Measurements from ENCODE around the gene WDR82.
A peak's percentile ranks its signal among the peaks of the same experiment; 100 is the strongest.

The WDR82 gene

DNA sequence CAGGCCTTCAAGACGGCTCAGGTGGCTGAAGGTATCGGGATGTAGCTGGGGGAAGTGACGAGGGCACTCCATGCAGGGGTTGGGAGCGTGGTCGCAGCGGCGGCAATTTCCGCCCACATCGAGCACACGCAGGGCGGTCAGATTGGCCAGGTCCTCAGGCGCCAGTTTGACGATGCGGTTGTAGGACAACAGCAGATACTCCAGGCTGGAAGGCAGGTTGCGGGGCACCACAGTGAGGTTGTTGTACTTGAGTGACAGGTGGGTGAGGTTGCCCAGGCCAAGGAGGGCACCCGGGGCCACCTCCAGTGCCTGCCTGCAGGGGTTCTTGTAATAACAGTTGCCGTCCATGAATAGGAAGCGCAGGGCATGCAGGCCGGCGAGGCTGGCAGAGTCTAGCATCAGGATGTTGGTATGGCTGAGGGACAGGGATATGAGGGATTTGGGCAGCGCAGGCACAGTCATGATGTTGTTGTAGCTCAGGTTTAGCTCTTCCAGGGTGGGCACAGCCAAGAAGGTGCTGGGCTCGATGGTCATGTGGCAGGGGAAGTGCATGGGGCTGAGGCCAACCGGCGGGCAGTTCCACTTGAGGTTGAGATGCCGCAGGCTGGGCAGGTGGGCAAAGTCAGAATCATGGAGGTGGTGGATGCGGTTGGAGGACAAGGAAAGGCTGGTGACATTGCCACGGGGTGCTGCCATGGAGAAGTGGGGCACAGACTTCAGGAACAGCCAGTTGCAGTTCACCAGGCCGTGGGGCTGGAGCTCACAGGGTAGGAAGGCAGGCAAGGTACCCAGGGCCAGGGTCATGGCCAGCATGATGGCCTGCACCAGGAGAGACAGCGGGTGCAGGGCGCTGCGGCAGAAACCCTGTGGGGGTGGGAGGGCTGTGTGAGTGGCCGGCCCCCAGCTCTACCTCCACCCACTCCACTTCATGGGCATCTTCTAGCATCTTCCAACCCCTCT is 54.7 kb downstream of the WDR82 start:
- no peak for DNase-seq (ENCODE audit: low read depth in 2 of 2)
- TF ChIP-seq, protein P1, sequence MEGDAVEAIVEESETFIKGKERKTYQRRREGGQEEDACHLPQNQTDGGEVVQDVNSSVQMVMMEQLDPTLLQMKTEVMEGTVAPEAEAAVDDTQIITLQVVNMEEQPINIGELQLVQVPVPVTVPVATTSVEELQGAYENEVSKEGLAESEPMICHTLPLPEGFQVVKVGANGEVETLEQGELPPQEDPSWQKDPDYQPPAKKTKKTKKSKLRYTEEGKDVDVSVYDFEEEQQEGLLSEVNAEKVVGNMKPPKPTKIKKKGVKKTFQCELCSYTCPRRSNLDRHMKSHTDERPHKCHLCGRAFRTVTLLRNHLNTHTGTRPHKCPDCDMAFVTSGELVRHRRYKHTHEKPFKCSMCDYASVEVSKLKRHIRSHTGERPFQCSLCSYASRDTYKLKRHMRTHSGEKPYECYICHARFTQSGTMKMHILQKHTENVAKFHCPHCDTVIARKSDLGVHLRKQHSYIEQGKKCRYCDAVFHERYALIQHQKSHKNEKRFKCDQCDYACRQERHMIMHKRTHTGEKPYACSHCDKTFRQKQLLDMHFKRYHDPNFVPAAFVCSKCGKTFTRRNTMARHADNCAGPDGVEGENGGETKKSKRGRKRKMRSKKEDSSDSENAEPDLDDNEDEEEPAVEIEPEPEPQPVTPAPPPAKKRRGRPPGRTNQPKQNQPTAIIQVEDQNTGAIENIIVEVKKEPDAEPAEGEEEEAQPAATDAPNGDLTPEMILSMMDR (IDR thresholded peaks at IDR 0.05; ENCODE audit: low read depth, low read length) = no peak
- H3K4me3 ChIP-seq (replicated peaks in 1 of 2; ENCODE audit: low read depth in 2 of 2, low read length in 2 of 2) = no peak overlapping the region

DNA sequence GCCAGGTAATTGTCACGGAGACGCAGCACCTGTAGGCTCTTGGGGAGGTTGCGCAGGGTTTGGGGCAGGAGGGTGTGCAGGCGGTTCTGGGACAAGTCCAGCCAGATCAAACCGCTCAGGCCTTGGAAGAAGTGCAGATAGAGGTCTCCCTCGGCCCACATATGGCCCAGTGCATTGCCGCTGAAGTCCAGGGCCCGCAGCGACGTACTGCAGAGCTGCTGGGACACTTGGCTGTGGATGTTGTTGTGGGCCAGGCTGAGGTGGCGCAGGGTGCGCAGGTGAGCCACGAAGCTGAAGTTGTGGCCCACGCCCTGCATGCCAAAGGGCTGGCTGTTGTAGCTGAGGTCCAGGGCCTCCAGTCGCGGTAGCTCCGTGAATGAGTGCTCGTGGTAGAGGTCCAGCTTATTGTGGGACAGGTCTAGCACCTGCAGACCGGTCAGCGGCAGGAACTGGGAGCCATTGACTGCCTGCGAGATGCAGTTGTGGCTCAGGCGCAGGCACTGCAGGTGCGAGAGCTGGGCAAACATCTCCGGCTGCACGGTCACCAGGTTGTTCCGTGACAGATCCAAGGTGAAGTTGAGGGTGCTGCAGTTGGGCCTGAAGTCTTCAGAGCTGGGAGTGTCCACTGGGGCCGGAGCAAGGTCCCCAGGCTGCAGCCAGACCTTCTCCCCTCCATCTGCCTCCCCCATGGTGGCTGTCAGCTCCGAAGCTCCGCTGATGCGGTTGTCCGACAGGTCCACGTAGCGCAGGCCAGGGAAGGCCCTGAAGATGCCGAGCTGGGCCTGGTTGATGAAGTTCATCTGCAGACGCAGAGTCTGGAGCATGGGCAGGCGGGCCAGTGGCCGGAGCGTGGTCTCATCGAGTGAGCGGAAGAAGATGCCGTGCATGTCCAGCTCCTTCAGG is 55.9 kb downstream of the WDR82 start:
- H3K4me3 ChIP-seq (replicated peaks in 1 of 2; ENCODE audit: low read depth in 2 of 2, low read length in 2 of 2) = no peak overlapping the region
- no peak for DNase-seq (ENCODE audit: low read depth in 2 of 2)
- TF ChIP-seq, protein P1 (IDR thresholded peaks at IDR 0.05; ENCODE audit: low read depth, low read length) = no peak

DNA sequence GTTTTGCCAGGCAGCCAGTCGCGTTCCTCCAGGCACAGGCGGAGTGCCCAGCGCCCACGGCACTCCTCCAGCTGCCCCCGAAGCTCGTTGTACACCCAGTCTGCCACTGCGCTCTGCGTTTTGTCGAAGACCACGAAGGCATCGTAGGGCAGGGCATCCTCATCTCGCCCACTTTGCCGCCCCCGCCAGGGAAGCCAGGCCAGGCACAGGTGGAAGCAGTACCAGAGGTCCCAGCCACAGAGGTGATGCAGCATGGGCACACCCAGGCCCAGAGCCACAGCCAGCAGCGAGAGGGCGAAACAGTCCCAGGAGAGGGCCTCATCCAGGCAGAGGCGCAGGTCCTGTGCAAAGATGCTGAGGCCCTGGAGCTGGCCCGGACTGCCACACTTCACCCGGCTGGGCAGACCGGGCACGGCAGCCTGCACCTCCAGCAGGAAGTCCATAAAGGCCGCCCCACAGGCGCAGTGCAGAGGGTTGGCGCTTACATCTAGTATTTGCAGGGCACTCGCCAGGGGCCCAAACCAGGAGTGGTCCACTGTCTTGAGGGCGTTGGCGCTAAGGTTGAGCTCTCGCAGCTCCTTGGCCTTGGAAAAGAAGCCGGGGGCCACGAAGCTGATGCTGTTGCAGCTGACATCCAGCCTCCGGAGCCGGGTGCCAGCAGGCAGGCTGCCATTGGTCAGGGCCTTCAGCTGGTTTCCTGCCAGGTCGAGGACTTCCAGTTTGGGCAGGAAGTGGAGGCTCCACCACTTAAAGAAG is 56.7 kb downstream of the WDR82 start:
- peak in 1 of 2 donors; percentile 25 for DNase-seq (ENCODE audit: low read depth in 2 of 2)
- TF ChIP-seq, protein P1 (IDR thresholded peaks at IDR 0.05; ENCODE audit: low read depth, low read length) = no peak
- H3K4me3 ChIP-seq (replicated peaks in 1 of 2; ENCODE audit: low read depth in 2 of 2, low read length in 2 of 2) = no peak overlapping the region

DNA sequence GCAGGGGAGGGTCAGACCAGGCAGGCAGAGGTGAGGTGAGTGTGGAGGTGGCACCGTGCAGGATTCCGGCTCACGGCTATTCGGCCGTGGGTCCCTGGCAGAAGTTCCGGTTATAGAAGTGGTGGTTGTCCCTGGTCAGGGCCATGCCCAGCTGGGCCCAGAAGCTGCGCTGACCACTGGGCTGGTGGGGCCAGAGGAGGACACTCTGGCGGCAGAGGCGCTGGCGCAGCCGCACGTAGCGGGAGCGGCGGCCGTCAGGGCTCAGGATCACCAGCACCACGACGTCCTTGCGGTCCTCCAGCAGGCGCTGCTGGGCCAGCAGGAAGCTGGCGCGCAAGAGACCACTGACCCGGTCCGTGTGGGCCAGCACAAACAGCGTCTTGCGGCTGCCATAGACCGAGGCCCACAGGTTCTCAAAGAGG is 57.3 kb downstream of the WDR82 start:
- DNase-seq (ENCODE audit: low read depth in 2 of 2) = no peak
- H3K4me3 ChIP-seq (replicated peaks in 1 of 2; ENCODE audit: low read depth in 2 of 2, low read length in 2 of 2) = no peak overlapping the region
- TF ChIP-seq, protein P1 (IDR thresholded peaks at IDR 0.05; ENCODE audit: low read depth, low read length) = no peak

DNA sequence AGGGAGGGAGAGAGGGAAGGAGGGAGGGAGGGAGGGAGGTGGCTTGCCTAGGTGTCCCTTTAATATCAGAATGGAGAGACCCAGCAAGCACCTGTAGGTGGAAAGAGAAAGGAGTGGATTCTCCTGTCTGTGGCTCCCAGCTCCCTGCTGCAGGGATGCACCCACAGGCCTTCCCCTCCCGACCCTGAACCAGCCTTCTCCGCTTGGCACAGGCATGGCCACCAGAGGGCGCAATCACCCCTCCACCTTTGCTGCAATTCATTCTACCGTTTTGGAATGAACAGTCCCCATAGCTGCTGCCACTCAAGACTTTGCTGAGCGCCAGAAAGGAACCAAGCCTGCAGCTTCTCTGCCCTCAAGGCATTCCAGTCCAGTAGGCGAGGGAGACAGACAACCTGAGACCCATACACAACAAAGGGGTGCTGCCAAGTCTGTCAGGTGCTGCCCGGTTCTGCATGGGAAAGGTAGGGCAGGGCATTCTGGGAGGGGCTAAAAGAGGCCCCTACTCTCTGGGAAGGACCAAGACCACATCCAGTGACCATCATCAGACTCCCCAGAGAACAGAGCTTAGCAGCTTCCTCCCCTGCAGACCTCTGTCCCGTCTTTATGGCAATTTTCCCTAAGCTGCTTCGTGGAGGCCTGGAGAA is 57.9 kb downstream of the WDR82 start:
- H3K4me3 ChIP-seq (replicated peaks in 1 of 2; ENCODE audit: low read depth in 2 of 2, low read length in 2 of 2) = no peak overlapping the region
- TF ChIP-seq, protein P1 (IDR thresholded peaks at IDR 0.05; ENCODE audit: low read depth, low read length) = peak; percentile 97
- peak; percentile 79 to 82 for DNase-seq (ENCODE audit: low read depth in 2 of 2)
